GM18873 (cell line): Measurements from ENCODE around the gene GNA15.
"Not testable (repeated sequence)": the region's sequence is repeated elsewhere in the genome, so short reads cannot be mapped to it uniquely, and the experiment has no call there.

Experiments used
- ATAC-seq: cut with Tn5 transposase; IDR thresholded peaks from one replicate; pipeline ENCODE4 v1.9.1; 2021; ENCODE audit warnings: mild to moderate bottlenecking, moderate library complexity, moderate number of reproducible peaks; ENCODE audit not compliant: unreplicated experiment, low FRiP score

Gene GNA15

DNA sequence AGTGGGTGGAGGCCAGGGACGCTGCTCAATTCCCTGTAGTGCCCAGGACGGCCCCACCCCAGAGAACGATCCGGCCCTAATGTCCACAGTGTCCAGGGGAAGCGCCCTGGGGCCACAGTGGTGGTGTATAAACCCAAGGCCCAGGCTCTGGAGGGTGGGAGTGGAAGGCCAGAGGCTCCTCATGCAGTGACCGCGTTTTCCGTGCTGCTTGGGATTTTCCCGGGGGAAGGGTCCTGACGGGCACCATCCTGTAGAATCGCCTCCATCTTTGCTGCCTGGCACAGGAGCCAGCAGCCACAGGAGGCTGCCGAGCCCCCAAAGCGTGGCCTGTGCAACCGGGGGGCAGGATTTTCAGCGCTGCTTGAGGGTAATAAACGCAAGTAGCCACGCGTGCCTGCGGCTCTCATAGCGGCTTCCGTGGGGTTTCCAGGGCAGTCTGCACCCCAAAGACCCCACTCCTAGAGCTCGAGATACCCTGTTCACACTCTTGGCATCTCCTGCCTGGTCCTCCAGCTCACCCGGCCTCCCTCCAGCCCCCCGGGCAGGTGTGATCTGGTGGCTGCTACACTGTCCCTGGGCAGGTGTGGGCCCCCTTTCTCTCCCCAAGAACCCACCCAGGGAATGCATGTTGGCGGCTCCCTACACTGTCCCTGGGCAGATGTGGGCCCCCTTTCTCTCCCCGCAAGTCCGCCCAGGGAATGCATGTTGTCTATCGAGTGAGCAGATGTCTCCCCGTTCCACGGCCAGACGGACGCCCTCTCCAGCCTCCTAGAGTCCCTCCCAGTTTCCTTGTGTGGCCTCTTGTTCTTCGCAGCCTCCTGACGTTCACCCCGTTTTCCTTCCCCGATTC, 52.1 kb downstream of the GNA15 start:
- ATAC-seq, result no peak

DNA sequence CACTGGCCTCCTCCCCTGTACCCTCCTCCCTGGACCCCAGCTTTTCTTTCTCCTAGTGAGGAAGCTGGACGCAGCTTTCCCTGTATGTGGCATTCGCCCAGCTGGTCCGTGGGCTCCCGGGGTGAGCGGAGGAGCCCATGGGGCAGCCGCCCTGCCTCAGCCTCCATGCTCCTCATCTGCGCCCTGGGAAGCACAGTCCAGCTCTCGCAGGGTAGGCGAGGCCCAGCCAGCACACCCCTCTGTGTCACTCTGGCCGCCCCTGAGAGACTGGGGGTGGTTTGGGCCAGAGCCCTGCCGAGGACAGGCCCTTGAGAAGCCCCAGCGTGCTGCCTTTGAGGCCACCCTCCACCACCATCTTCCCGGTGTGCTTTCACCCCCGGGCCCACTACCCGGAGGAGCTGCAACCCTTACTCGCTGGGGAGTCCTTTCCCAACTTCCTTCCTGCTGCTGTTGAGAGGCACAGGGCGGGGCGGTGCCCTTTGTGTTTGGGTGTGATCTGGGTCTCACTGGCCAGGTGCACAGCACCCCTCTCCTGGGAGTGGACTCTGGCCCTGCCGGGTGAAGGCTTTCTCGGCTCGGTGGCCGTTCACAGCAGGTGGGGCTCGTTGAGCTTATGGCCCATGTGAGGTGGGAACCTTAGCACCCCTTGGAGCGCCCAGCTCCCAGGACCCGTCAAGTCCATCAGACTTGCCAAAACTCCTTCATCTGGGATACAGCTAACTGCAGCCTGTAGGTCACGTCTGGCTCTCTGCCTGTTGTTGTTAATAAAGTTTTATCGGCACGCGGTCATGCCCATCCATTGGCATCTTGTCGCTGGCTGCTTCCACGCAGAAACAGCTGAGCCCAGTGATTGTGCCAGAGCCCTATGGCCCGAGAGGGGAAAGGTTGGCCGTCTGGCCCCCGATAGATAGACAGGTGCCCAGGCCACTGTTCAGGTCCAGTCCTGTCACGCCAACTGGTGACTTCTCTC, 53.1 kb downstream of the GNA15 start:
- ATAC-seq, result no peak

DNA sequence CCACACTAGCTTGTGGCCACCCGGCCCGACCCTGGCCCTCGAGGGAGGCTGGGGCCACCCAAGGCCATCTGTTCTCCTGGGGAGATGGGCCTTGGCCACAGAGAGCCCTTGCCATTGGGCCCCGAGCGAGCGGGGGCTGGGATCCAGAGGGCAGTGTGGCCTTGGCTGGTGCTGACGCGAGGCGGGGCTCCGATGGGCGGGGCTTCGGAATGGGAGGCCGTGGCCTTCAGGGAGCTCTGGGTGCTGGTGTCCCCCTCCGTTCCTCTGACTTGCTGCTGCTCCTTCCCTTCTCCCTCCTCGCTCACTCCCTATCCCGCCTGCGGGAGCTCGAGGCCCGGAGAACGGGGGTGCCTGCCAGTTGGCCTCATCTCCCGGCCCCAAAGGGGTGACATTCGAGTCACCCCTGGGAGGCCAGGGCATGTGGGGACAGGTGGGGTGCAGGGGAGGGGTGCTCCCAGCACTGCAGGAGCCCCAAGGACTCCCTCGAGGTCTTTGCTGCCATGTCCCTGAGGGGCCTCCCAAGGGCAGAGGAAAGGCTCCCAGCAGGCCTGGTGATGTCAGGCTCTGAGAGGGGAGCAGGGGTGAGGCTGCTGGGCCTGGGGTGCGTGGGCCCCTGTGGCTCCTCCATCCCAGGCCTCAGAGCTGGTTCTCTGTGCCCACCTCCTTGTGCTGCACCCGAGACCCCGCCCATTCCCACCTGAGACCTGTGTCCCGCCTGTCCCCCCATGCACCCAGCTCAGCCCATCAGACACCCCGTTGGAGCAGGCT, 54.1 kb downstream of the GNA15 start:
- no peak for ATAC-seq

DNA sequence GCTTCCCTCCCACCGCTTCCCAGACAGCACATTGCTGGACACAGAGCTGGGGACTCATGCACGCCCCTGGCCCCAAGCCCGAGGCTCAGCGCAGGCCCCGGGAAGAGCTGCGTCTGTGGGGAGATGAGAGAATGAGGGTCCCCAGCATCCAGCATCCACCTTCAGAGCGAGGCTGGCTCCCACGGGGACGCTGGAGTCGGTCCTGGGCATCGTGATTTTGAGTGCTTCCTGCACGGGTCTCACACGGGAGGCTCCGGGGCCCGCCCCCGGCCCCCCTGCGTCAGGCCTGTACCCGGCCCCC, 54.6 kb downstream of the GNA15 start:
- no peak for ATAC-seq

DNA sequence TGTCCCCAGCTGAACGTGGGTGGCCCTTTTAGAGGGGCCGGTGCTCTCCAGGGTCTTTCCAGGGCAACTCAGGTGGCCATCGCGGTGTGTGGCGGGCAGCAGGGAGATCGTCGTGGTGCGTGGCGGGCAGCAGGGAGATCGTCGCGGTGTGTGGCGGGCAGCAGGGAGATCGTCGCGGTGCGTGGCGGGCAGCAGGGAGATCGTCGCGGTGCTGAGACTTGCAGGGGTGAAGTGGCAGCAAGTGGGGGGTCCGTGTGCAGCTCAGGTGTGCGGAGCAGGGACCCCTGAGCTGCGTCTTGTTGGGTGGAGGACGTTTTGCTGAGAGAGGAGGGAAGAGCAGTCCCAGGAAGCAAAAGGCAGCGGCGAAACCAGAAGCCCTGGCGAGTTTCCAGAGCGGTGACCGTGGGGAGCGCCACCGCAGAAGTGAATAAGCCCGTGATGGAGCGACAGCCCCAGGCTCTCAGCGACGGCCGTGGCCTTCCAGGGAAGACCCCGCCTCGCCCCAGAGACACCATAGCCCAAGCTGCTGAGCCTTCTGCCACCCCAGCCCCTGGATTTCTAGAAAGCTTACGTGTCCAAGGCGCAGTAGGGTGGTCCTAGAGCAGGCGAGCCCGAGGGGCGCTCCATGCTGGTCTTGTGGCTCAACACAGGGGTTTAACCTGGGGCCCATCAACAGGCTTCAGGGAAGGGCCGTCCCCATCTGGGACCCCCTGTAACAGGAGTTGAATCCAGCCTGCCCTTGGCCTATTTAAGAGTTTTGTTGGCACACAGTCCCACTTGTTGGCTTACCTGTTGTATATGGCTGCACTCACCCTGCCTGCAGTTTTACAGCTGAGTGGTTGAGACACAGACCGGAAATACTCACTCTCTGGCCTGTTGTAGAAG, 55.3 kb downstream of the GNA15 start:
- no peak for ATAC-seq

DNA sequence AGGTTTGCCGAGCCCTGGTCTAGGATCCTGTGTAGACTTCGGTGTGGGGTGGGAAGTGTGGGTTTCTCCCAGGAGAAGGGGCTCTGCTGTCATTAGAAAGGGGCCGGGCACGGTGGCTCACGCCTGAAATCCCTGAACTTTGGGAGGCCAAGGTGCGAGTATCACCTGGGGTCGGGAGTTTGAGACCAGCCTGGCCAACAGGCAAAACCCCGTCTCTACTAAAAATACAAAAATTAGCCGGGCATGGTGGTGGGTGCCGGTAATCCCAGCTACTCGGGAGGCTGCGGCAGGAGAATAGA, 55.9 kb downstream of the GNA15 start:
- not testable (repeated sequence) for ATAC-seq

DNA sequence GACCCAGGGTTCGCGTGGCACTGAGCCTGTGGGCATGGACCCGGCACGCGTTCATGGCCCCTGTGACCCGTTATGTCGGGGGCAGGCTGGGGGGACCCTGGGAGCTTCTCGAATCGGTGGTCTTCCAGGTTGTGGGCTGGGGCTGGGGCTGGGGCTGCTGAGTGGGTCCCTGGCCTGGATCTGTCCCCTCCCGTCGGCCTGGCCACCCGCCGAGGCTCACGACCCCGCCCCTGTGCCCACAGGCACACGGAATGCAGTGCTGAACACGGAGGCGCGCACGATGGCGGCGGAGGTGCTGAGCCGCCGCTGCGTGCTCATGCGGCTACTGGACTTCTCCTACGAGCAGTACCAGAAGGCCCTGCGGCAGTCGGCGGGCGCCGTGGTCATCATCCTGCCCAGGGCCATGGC, 56.4 kb downstream of the GNA15 start:
- no peak for ATAC-seq

DNA sequence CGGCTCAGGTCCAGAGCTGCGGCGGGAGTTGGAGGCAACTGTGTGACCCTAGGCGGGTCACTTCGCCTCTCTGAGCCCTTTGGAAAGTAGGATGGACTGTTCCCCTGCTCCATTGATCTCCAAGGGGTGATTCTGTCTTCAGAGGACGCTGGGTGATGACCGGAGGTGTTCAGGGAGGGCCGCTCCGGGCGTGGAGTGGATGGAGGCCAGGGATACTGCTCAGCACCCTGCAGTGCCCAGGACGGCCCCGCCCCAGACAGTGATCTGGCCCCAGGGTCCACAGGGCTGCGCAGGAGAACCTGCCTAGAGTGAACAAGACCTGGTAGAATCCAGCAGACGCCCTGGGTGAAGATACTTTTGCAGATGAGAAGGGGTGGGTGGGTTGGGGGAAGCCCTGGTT, 56.9 kb downstream of the GNA15 start:
- ATAC-seq, result no peak

DNA sequence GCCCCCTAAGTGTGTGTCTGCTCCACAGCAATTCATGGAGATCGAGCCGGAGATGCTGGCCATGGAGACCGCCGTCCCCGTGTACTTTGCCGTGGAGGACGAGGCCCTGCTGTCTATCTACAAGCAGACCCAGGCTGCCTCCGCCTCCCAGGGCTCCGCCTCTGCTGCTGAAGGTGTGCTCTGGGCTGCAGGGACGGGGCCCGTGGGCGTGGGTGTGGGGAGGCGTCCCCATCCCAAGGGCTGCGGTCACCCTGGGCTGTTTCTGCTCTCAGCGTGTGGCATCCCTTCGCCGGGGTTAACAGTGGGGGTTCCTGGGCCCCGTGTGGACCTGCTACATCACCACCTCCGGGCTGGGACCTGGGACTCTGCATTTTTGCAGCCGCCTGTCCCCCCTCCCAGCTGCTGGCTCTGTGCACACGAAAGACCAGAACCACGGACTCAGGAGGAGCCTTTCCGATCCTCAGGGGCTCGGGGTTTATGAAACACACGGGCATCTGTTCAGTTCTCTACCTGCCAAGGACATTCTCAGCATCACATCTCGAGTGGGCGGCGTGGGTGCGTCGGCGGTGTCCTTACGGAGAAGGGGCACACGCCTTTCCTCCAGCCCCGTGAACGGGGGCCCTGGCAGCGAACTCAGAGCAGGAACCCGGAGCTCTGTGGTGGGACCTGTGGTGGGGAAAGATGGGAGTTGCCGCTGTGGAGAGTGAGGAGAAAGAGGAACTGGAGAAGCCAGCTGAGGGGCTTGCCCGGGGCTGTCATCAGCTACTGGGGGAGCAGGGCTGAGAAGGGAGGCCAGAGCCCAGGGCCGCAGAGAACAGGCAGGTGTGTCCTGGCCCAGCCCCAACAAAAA, 57.6 kb downstream of the GNA15 start:
- no peak for ATAC-seq

DNA sequence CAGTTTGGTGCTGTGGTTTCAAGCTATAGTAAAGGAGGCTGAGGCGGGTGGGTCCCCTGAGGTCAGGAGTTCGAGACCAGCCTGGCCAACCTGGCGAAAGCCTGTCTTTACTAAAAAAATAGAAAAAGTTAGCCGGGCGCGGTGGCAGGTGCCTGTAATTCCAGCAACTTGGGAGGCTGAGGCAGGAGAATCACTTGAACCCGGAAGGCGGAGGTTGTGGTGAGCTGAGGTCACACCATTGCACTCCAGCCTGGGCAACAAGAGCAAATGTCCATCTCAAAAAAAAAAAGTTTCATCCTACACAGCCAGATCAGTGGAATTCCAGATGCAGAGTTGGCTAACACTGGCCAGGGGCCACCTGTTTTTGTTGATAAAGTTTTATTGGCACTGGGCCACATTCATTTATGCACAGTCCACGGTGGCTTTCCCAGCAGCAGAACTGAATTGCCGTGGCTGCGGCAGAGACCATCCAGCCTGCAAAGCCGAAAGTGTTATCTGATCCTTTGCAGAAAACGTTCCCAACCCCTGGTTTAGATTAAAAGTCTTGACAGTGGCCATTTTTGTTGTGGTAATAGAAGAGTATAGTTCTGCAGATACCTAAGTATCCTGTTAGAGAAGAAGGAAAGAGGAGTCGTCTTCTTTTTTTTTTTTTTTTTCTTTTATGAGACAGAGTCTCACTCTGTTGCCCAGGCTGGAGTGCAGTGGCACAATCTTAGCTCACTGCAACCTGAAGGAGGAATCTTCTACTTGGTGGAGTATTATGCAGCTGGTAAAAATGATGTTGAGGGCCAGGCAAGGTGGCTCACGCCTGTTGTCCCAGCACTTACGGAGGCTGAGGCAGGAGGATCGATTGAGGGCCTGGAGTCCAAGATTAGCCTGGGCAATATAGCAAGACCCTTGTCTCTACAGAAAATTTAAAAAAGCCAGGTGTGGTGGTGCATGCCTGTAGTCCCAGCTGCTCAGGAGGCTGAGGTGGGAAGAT, 58.6 kb downstream of the GNA15 start:
- ATAC-seq, result no peak

DNA sequence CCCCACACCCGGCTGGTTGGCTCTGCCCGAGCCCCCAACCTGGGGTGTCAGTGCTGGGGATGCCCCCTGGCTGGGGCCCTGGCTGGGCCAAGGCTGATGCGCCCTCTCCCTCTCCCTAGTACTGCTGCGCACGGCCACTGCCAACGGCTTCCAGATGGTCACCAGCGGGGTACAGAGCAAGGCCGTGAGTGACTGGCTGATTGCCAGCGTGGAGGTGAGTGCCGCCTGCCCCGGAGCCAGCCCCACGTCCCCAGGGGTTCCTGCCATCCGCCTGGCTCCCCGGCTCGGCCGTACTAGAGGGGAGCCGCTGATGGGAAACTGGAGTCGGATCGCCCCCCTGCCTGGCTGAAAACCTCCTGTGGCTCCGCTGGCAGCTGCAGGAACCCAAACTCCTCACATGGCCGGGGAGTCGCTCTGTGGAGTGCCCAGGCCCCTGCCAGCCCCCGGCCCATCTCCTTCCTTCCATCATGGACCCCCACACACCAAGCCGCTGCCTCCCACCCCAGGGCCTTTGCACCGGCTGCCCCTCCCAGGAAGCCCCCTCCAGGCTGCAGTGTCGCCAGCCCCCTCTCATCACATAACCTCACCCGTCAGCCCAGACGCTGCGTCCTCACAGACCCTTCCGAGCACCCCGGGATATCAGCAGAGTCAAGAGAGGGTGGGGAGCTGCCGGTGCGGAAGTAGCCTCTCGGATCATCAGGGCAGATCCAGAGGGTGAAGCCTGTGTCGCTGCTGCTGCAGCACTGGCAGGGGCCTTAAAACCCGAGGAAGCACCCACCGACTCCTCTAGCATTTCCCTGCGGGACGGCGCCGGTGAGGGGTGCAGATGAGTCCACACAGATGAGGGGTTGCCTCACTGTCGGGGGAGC, 60.5 kb downstream of the GNA15 start:
- no peak for ATAC-seq

DNA sequence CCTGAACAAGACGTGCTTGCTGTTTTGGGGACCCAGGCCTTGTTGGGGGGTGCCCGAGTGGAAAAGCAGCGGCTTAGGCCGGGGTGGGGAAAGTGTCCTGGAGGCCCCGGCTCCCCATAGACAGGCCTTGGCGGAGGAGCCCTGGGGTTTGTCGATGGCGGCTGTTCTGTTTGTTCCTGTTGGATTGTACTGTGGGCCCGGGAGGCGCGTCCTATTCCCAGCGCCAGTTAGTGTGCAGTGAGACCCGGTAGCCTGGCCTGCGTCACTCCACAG, 61.0 kb downstream of the GNA15 start:
- ATAC-seq, result no peak

DNA sequence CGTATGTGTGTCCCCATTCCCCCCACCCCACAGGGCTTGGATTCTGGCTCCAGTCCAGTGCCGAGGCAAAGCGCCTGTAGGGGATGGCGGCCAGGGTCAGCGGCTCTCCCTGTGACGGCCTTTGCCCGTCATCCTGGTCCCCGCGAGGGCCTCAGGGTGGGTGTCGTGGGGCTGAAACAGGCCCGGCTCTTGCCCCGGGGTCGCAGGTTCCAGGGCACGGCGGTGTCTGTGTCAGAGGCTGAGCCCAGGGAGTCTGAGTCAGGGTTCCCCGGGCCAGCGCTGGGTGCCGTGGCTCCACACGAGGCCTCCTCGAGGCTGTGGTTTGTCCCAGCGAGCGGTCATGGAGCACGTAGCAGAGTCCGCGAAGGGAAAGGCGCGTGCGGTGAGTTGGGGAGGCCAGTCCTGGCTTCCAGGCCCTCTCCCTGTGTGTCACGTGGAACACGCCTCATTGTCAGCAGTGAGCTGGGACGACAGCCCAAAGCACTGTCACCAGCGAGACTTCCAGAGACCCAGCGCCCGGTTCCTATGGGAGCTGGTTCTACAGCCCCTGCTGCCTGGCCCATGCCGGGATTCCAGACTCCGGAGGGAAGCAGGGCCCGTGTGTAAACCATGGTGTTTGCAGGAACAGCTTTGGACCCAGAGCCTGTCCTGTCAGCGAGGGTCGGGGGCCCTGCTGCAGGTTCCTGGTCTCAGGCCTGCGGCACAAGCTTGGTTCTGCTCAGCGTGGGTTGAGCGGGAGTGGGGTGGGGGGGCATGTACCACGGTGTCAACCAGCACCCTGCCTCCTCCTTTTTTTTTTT, 63.3 kb downstream of the GNA15 start:
- ATAC-seq, result no peak

DNA sequence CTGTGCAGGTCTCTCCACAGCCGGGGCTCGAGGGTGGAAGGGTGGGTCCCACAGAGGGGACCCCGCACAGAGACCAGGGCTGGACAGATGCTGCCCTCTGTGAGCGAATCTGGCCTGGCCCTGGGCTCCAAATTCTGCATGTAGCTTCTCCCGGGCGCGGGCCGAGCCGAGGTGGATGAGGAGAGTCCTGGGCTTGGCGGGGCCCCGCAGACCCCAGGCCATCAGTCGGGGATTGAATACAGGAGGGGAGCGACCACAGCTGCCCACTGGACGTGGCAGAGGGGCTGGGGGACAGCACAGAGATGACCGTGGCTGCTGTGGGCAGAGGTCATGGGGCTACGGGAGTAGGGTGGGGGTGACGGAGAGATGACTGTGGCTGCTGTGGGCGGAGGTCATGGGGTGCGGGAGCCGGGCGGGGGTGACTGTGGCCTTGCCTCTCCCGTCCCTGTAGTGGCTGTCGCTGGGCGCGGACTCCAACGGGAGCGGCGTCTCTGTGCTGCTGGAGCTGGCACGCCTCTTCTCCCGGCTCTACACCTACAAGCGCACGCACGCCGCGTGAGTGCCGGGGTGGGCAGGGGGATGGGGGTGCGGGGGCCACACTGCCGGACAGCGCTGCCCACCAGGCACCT, 65.4 kb downstream of the GNA15 start:
- ATAC-seq, result no peak

DNA sequence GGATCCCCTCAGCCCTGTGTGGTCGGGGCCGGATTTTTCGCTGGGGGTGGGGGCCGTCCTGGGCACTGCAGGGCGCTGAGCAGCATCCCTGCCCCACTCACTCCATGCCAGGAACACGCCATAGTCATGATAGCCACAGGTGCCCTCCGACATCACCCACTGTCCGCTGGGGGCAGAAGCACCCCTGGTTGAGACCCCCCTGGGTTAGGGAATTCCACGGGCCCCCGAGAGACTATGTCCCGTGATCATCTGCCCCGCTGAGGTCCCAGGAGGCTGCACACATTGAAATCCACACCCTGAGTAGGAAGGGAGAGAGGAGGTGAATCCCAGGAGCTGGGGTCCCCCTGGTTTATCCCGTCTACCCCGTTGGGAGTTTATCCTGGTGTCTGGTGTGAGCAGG, 66.1 kb downstream of the GNA15 start:
- no peak for ATAC-seq

DNA sequence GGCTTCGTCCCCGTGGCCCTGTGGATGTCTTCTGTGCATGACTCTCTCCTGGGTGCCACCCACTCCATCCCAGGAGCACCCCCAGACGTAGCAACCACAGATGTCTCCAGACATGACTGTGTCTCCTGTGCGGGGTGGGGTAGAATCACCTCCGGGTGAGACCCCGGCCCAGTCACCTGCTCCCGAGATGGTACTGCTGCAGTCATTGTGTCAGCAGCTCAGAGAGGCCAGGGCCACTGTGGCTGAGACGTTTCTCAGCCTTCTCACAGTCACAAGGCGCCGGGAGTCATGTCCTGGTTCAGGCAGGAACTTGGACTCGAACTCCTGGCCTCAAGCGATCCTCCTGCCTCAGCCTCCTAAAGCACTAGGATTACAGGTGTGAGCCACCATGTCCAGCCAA, 66.5 kb downstream of the GNA15 start:
- ATAC-seq, result no peak
